Testis (tissue), 3 donors: ENCODE results near the gene RPTOR. TPM values are rescaled to one million over a fixed set of nuclear protein-coding genes. Genes with fewer than 3 reads are reported as not detected.

Experiments
- DNase-seq: peaks from one replicate; pipeline ENCODE4 v3.0.0-alpha.2; 2019
- H3K27ac ChIP-seq, 2 donors: fragments of 200-600 bp; sonication (generic); one replicate each; pipeline ENCODE4 v1.5.1; 2019
- H3K27me3 ChIP-seq: fragments of 200-600 bp; sonication (generic); one replicate; pipeline ENCODE4 v1.5.1; 2019
- H3K36me3 ChIP-seq: fragments of 200-600 bp; sonication (generic); one replicate; pipeline ENCODE4 v1.5.1; 2017; ENCODE audit warnings: low read depth; ENCODE audit errors: missing control alignments
- H3K4me1 ChIP-seq: fragments of 200-600 bp; sonication (generic); one replicate; pipeline ENCODE4 v1.5.1; 2019
- H3K4me3 ChIP-seq, 2 donors: fragments of 200-600 bp; sonication (generic); one replicate each; pipeline ENCODE4 v1.5.1; 2017 to 2019
- H3K9me3 ChIP-seq: fragments of 200-600 bp; sonication (generic); one replicate; pipeline ENCODE4 v1.5.1; 2017
- POLR2A ChIP-seq: fragments of 450-650 bp; IDR thresholded peaks from one replicate; pipeline ENCODE4 v1.6.1; 2017; ENCODE audit warnings: antibody characterized with exemption, mild to moderate bottlenecking, moderate library complexity
- WGBS, 2 donors: methylation state at CpG; one replicate each; pipeline ENCODE4 v1.1.5; 2018; 5-methylcytosine and 5-hydroxymethylcytosine counted together
- intact Hi-C: fragments of 100-400 bp; cut with DNase I; formaldehyde crosslinking; loops from one replicate; pipeline ENCODE4 v1.15.1; 2023; ENCODE audit warnings: low total_unique reads
- polyA plus RNA-seq: library from polyadenylated mRNA; stranded (reverse); fragments of 350-450 nt; fragmentation: Illumina TruSeq; extraction: RNeasy Lipid Tissue Mini Kit (QIAGEN cat#74804); gene quantifications from one replicate; pipeline ENCODE4 v1.2.3, GENCODE V29; 2014; ENCODE audit warnings: low read depth, low replicate concordance; ENCODE audit not compliant: insufficient read depth
- total RNA-seq, 2 donors: library from RNA; depleted of rRNA; stranded (reverse); fragments of >200 nt; gene quantifications; one replicate each; pipeline ENCODE4 v1.2.3, GENCODE V29; 2016
- TF ChIP-seq, protein P1 (sequence below), 3 experiments: fragments of 450-650 bp in 2 of 3; fragments of 200-600 bp in 1 of 3; sonication (generic) in 1 of 3; IDR thresholded peaks; one replicate each; pipeline ENCODE4 v1.5.1; 2016 to 2019; ENCODE audit warnings: antibody characterized with exemption in 3 of 3, mild to moderate bottlenecking in 2 of 3, moderate library complexity in 1 of 3

RPTOR gene
- total and polyA plus RNA-seq, 3 donors from 2014 or later: 21.8 to 68.3 (median 56.6) TPM

DNA sequence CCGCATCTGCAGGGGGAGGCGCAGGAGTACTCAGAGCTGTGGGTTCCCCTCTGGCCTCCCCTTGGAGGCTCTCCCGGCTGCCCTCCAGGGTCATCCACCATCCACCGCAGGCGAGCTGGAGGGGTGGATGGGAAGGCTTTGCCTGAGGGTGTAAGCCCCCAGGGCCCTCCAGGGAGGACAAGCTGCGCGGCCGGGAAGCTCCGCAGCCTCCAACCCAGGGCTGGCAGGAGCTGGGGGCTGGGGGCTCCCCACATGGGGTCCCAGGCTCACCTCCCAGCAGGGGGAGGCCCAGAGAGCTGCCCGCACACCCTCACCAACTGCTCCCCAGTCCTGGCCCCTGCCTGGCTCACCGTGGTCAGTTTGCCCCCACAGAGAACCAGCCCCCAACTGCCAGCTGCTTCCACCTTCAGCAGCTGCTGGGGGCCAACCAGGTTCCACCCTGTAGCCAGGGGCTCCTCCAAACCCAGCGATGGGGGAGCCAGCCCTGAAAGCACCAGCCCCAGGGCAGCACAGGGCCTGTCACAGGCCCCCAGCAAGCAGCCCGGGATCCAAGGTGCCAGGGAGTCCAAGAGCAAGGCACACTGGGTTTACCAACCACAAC lies 427.2 kb downstream of the RPTOR start:
- intact Hi-C loops: no loop called here
- H3K4me3 ChIP-seq: no peak overlapping the region
- no peak overlapping the region for H3K27ac ChIP-seq
- no peak for DNase-seq
- TF ChIP-seq, protein P1, sequence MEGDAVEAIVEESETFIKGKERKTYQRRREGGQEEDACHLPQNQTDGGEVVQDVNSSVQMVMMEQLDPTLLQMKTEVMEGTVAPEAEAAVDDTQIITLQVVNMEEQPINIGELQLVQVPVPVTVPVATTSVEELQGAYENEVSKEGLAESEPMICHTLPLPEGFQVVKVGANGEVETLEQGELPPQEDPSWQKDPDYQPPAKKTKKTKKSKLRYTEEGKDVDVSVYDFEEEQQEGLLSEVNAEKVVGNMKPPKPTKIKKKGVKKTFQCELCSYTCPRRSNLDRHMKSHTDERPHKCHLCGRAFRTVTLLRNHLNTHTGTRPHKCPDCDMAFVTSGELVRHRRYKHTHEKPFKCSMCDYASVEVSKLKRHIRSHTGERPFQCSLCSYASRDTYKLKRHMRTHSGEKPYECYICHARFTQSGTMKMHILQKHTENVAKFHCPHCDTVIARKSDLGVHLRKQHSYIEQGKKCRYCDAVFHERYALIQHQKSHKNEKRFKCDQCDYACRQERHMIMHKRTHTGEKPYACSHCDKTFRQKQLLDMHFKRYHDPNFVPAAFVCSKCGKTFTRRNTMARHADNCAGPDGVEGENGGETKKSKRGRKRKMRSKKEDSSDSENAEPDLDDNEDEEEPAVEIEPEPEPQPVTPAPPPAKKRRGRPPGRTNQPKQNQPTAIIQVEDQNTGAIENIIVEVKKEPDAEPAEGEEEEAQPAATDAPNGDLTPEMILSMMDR (IDR thresholded peaks at IDR 0.05): no peak
- no peak for TF ChIP-seq POLR2A
- peaks cover 25% of the 10 kb centered on the region for H3K4me1 ChIP-seq
- no peaks in the 10 kb centered on the region for H3K27me3 ChIP-seq
- WGBS, 2 donors: 86 to 100% methylated on average over 4 to 13 of the region's 13 CpGs
- H3K9me3 ChIP-seq: no peaks in the 10 kb centered on the region
- no peaks in the 10 kb centered on the region for H3K36me3 ChIP-seq

GRCh38 chr17:80976701-80977100 lies 432.1 kb downstream of the RPTOR start:
- WGBS, 2 donors: 91 to 93% methylated on average over 3 of the region's 3 CpGs
- intact Hi-C loops: no loop called here
- TF ChIP-seq, protein P1 (IDR thresholded peaks at IDR 0.05): no peak
- no peak for TF ChIP-seq POLR2A

DNA sequence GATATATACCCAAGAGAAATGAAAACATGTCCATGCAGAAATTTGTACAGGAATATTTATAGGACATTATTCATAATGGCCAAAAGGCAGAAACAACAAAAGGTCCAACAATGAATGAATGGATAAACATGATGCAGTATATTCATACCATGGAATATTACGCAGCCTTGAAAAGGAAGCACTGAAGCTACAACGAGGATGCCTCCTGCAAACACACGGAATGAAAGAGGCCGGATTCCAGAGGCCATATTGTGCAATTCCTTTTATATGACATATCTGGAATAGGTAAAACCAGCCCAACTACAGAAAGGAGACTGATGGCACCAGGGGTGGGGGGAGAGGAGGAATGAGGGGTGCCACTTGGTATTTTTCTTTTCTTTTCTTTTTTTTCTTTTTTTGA lies 432.5 kb downstream of the RPTOR start:
- 92 to 98% methylated on average over 4 of the region's 4 CpGs for WGBS, 2 donors
- DNase-seq: no peak
- no peaks in the 10 kb centered on the region for H3K36me3 ChIP-seq
- intact Hi-C loops: no loop called here
- H3K27ac ChIP-seq: no peak overlapping the region
- no peak overlapping the region for H3K4me3 ChIP-seq
- TF ChIP-seq, protein P1 (IDR thresholded peaks at IDR 0.05): no peak
- TF ChIP-seq POLR2A: no peak
- H3K27me3 ChIP-seq: no peaks in the 10 kb centered on the region
- peaks cover 12% of the 10 kb centered on the region for H3K4me1 ChIP-seq
- H3K9me3 ChIP-seq: no peaks in the 10 kb centered on the region

More at GRCh38 chr17:80976701-80977100, 432.1 kb downstream of the RPTOR start:
- no peaks in the 10 kb centered on the region for H3K27me3 ChIP-seq
- H3K4me1 ChIP-seq: peaks cover 9% of the 10 kb centered on the region
- no peak for DNase-seq
- H3K4me3 ChIP-seq: no peak overlapping the region
- no peaks in the 10 kb centered on the region for H3K9me3 ChIP-seq
- H3K27ac ChIP-seq: no peak overlapping the region
- H3K36me3 ChIP-seq: no peaks in the 10 kb centered on the region

- WGBS, 2 donors: 78 to 83% methylated on average over 17 to 31 of the region's 31 CpGs
- H3K36me3 ChIP-seq: no peaks in the 10 kb centered on the region
- TF ChIP-seq, protein P1 (IDR thresholded peaks at IDR 0.05): no peak
- no peak for TF ChIP-seq POLR2A
- H3K27me3 ChIP-seq: no peaks in the 10 kb centered on the region
- intact Hi-C loops: no loop called here
- DNase-seq: no peak
- no peaks in the 10 kb centered on the region for H3K9me3 ChIP-seq
- no peak overlapping the region for H3K27ac ChIP-seq
- H3K4me3 ChIP-seq: no peak overlapping the region
- peaks cover 12% of the 10 kb centered on the region for H3K4me1 ChIP-seq
Measured at GRCh38 chr17:80978499-80979497, 434.2 kb downstream of the RPTOR start.
